Heart left ventricle (tissue), 13 donors: ENCODE measurements around the gene CHN2.

Experiments
- CTCF ChIP-seq, 12 donors: fragments of 200-600 bp; sonication (generic) in 4 of 12; IDR thresholded peaks; one replicate each; pipeline versions ENCODE4 v1.5.0 to v1.8.0; 2018 to 2022; ENCODE audit warnings: antibody characterized with exemption in 12 of 12, mild to moderate bottlenecking in 5 of 12
- POLR2A ChIP-seq, 2 donors: fragments of 450-650 bp; IDR thresholded peaks; one replicate each; pipeline ENCODE4 v1.6.1; 2017; ENCODE audit warnings: antibody characterized with exemption in 2 of 2, mild to moderate bottlenecking in 2 of 2, moderate library complexity in 2 of 2
- donor health status: ischemic (EF 13 %, LVEDD 7.1; RV severe dilation, severe dysfunction).
- donor health status: DM: no; HTN: yes; CAD: no.
- donor health status: DM: no; HTN: no; CAD: no.
- donor health status: ischemic (EF 25% LVEDD 6.9; RV normal size, moderate dysfunction).
- donor health status: ischemic (EF 25% LVEDD 5.7; RV mildly dilated, moderate dysfunction).
- donor health status: ischemic (EF 35%, LVEDD 5.7; RV mildly dilated, moderate dysfunction).
- donor health status: nonischemic (EF 11% LVEDD 7.7; RV severe dilation, severe dysfunction).
- donor health status: DM: yes; HTN: yes; CAD: no.
- donor health status: PGD.
- donor health status: ischemic (EF 29% LVEDD 5.4; RV normal size, mild dysfunction).
- donor health status: nonischemic (EF 23%, LVEDD 6.1; RV moderate dilation, normal function).

- TF ChIP-seq POLR2A (IDR thresholded peaks at IDR 0.05) (no peak), CTCF (IDR thresholded peaks at IDR 0.05) (no peak)
Observed at GRCh38 chr7:29156907-29157452, 37.6 kb upstream of the CHN2 start.
